Measurements from ENCODE around the gene VSTM1.

DNA sequence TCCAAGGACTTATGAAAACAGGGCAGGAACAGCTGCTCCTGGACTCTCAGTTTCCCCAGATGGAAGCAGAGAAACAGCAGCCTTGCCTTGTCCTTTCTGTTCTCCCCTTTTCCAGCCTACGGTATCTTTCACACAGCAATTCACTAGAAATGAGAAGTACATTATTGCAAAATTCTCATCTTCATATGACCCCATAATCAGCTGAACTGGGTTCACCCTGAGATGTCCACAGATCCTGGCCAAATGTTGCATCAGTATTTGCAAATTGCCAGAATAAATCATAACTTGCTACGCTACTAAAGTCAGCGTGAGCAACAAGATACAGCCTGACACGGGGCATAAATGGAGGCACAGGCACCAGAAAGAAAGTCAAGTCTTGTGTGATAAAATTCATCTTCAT lies 16.1 kb downstream of the VSTM1 start:
- TF ChIP-seq, protein P1, sequence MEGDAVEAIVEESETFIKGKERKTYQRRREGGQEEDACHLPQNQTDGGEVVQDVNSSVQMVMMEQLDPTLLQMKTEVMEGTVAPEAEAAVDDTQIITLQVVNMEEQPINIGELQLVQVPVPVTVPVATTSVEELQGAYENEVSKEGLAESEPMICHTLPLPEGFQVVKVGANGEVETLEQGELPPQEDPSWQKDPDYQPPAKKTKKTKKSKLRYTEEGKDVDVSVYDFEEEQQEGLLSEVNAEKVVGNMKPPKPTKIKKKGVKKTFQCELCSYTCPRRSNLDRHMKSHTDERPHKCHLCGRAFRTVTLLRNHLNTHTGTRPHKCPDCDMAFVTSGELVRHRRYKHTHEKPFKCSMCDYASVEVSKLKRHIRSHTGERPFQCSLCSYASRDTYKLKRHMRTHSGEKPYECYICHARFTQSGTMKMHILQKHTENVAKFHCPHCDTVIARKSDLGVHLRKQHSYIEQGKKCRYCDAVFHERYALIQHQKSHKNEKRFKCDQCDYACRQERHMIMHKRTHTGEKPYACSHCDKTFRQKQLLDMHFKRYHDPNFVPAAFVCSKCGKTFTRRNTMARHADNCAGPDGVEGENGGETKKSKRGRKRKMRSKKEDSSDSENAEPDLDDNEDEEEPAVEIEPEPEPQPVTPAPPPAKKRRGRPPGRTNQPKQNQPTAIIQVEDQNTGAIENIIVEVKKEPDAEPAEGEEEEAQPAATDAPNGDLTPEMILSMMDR (conservative IDR thresholded peaks at IDR 0.05; ENCODE audit: low read depth, low read length): no peak
- TF ChIP-seq RAD21 (IDR thresholded peaks at IDR 0.05; ENCODE audit: low read length) (no peak), CEBPB (IDR thresholded peaks at IDR 0.05; ENCODE audit: low read depth, low read length) (no peak)
- TF ChIP-seq, protein P2, sequence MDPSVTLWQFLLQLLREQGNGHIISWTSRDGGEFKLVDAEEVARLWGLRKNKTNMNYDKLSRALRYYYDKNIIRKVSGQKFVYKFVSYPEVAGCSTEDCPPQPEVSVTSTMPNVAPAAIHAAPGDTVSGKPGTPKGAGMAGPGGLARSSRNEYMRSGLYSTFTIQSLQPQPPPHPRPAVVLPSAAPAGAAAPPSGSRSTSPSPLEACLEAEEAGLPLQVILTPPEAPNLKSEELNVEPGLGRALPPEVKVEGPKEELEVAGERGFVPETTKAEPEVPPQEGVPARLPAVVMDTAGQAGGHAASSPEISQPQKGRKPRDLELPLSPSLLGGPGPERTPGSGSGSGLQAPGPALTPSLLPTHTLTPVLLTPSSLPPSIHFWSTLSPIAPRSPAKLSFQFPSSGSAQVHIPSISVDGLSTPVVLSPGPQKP (IDR thresholded peaks at IDR 0.05; ENCODE audit: borderline replicate concordance, low read depth, low read length): no peak
